OCI-M2 (cell line): ENCODE data around the gene MYO18A.
"Not testable (repeated sequence)": the region's sequence is repeated elsewhere in the genome, so short reads cannot be mapped to it uniquely, and the experiment has no call there.

Experiments used
- DNase-seq: peaks from one replicate; lab custom pipeline; 2025; ENCODE audit not compliant: unreplicated experiment; lab: John Stamatoyannopoulos, UW

MYO18A gene

GRCh38 chr17:29149431-29150064 lies 30.6 kb downstream of the MYO18A start:
- DNase-seq, result no peak

DNA sequence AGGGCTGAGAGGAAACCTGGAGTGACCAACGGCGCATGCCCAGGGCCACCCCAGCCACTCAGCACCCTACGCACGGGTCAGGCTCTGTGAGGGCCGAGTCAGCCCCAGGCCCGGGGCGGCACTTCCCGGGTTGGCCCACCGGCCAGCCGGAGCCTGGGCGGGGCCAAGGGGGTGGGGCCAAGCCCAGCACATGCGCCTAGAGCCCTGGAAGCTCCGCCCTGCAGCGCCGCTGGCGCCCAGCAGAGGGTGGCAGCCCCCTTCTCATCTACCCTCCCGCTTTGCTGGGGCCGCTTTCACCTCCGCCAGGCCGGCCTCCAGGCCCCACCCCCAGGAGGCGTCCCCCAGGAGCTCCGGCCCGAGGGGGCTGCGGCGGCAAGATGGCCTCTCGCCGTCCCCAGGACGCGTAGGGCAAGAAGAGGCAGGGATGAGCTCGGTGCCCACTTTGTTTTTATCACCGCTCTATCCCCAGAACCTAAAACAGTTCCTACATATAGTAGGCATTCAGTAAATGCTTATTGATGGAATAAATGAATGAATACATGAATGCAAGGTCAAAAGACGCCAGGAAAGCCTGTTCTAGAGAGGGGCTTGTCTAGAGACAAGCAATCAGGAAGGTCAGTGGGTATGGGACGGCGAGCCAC lies 31.3 kb downstream of the MYO18A start:
- peak; percentile 71 for DNase-seq

DNA sequence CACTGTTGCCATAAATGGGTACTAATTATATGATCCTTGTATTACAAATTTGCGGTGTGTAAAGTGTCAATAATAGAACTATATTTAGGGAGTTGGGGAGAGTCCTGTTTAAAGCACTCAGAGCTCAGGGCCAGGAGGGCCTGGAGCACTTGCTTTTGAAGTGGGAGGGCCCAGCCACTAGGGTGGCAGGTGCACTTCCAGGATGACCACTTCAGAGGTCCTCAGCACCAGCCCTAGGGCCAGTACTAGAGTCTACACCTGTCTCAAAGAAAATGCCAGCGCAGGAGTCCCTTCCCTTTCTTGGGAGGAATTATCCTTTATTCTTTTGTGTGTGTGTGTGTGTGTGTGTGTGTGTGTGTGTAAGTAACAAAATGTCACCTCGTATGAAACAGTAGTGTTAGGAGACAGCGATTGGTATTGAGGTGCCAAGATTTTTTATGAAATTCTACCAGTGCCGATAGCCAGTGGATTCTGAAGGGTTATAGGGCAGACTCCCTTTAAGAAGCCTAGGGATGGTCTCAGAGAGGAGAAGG lies 31.9 kb downstream of the MYO18A start:
- DNase-seq, result no peak

DNA sequence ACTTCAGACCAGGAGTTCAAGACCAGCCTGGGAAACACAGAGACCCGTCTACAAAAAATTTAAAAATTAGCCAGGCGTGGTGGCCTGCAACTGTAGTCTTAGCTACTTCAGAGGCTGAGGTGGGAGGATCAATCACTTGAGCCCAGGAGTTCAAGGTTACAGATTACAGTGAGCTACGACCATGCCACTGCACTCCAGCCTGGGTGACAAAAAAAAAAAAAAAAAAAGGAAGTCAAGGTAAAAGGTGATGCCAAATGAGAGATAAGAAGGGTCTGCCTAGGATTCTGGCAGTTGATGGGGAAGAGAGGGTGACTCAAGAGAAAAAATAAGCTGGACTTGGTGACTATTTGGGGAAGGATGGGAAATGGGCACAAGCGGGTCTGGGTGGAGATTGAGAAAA lies 32.5 kb downstream of the MYO18A start:
- DNase-seq, result no peak

DNA sequence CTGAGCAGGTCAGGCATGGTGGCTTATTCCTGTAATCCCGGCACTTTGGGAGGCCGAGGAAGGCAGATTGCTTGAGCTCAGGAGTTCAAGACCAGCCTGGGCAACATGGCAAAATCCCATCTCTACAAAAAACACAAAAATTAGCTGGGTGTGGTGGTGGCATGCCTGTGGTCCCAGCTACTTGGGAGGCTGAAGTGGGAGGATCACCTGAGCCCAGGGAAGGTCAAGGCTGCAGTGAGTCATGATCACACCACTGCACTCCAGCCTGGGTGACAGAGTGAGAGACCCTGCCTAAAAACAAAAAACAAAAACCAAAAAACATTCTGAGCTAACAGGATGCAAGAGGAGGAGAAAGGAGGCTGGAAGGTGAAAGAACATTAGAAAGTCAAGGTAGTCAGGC lies 33.0 kb downstream of the MYO18A start:
- not testable (repeated sequence) for DNase-seq

DNA sequence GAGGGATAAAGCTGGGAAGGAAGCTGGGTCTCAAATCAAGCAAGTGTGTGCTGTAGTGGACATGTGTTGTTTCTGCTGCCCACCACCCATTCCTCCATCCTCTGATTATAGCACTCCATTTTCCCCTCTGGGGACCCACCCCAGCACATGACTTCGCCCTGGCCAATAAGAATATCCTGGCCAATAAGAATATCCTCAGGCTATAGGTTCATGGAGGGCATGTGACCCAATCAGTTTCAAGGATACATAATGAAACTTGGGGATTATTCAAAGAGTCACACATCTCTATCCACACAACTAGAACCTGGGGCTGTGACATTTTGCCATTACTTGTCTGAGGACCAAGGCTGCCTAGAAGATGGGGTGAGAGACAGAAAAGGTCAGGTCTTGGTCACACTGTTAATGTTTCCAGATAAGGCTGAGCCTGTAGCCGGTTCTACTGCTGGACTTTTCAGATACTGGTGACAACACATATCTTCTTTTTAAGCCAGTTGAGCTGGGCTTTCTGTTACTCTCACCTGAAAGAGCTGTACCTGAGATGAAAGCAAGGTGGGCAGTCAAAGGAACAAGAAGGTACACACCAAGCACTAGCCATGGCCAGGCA lies 33.7 kb downstream of the MYO18A start:
- no peak for DNase-seq

DNA sequence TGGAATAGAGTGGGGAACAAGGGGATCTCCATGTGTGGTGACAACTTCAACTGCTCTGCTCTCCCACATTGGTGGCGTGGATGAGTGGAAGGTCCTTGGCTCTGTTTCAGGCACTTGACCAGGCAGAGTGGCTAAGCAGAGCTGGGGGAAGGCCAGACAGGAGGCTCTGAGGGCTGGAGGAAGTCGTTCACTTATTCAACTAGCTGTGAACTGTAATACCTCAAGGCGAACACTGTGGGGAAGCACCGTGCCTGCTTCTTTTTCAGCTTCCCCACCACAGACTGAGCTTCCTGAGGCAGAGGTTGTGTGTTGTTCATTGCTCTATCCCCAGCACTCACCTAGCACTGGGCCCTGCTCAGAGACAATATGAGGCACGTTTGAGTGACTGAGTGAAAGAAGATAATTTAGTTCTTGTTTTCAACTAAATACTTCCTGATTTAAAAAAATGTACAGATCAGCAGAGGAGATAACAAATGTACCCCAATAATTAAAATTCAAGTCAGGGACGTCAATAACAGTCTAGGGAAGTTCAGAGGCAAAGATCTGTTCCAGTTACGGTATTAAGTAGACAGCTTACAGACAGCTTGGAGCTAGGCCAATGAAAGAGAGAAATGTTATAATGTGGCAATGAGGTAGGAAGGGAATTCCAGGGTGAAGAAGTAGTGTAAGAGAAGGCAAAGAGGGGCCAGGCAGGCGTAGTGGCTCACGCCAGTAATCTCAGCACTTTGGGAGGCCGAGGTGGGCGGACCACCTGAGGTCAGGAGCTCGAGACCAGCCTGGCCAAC lies 34.7 kb downstream of the MYO18A start:
- DNase-seq, result no peak

DNA sequence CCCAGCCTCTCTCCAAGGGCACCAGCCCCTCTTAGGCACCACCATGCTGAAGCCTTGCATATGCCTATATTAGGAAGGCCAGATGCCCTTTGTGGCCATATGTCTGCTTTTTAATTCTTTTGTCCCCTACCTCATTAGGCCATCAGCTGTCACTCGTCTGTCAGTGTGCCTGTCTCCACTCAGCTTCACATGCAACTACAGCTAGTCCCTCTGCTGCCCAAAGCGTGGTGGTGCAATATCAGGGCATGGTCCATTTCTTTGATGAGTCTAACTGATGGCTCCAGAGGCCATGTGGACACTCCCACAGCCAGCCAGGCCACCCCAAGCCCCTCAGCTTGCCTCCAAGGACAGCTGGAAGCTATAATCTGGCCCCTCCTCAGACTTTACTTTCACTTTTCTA lies 36.3 kb downstream of the MYO18A start:
- no peak for DNase-seq

- DNase-seq, result no peak
Observed at GRCh38 chr17:29141514-29141876, 38.7 kb downstream of the MYO18A start.

GRCh38 chr17:29140631-29141513 lies 39.3 kb downstream of the MYO18A start:
- DNase-seq, result no peak

DNA sequence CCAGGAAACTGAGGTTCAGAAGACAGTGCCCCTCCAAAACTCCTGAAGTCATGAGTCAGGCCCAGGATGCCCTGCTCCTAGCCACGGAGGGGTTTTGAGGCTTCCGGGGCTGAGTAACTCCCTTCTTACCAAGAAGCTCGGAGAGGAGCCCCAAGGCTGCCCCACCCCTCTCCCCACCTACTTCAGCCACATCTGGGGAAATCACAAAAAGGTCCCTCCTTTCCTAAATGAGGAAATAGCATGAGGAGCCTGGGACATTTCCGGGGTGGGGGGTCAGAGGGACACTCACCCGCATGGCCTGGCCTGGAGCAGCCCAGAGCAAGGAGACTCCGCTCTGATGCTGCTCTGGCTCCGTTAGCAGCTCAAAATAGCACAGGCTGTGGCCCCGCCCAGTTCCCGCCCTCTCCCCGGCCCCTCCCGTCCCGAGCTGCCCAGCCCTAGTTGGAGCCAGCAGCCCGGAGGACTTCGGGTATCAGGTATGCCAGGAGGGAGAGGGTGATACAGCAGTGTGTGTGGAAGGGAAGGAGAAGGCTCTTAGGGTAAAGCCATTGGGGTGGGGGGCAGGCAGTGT lies 40.1 kb downstream of the MYO18A start:
- DNase-seq, result no peak

GRCh38 chr17:29138971-29139691 lies 41.1 kb downstream of the MYO18A start:
- no peak for DNase-seq

- no peak for DNase-seq
Observed at GRCh38 chr17:29138184-29138955, 41.8 kb downstream of the MYO18A start.

GRCh38 chr17:29136998-29137730 lies 43.0 kb downstream of the MYO18A start:
- no peak for DNase-seq

GRCh38 chr17:29135464-29135863 lies 44.7 kb downstream of the MYO18A start:
- DNase-seq, result no peak

DNA sequence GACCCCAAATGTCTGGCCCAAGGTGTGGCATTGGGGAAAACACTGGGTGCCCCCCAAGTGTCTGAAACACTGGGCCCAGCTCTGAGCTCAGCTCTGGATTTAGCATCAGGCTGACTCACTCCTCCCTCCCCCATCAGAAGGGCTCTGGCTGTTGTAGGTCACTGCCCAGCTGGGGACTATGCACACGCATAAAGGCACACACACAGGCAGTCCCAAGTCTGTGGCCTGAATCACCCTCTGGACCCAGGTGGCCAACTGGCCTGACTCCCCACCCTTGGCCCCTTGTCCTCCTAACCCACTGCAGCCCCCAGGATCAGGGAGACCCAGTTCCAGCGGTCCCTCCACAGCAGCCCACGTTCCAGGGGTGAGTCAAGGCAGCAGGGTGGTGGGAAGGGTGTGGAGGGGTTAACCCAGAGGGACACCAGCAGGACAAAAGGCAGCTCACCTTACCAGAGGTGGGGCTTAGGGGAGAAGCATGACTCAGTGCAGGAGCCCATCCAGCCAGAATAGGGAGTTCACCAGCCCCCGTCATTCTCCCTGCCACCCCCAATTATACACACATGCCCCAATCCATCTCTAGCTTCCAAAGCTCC lies 47.0 kb downstream of the MYO18A start:
- DNase-seq, result no peak

DNA sequence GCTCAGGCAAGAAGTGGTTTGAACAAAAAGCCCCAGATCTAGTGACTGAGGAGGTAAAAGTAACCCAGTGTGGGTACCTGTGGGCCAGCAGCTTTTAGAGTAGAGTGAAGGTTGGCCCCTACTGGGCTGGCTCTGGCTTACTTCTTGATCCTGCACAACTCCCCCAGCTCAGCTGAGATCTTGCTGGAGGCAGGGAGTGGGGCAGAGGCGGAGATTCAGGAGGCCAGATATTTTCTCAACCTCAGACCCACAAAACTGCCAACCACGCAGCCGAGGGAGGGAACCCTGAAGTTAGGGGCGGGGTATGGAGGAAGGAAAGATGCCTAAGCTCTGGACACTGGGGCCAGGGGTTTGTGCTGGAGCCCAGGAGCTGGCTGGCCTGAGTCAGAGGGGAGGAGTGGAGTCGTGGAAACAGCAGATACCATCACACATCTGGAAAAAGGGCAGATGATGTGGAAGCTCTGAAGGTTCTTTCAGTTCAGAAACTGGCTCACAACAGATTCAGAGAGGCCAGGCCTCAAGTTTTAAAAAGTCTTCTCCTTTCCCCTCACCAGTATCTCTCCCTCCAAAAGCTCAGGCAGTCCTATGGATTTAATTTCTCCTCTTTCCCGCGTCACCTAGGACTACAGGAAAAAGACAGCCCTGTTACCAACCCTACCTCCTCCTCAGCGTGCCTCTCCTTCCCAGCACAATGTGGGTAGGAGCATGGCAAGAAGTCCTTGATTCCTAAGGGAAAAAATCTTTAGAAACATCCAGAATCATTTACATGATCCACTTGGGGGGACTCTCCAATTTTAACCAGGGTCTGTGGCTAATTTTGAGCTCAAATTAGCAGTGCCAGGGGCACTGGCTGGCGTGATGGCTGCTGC lies 48.1 kb downstream of the MYO18A start:
- no peak for DNase-seq
